ENCODE measurements around the gene KLHL29.

DNA sequence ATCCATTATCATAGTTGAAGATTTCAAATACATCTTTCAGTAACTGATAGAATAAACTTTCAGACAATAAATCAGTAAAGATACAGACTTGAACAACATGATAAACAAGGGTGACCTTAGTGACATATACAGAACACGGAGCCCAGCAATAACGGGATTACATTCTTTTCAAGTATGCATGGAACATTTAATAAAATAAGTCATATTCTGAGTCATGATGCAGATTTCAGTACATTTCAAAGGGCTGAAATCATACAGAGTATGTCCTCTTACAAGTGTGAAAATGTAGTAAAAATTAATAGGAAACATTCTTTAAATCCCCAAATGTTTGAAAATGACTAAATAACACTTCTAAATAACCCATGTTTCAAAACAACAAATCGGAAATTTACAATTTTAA lies 17.2 kb upstream of the KLHL29 start:
- TF ChIP-seq, protein P1, sequence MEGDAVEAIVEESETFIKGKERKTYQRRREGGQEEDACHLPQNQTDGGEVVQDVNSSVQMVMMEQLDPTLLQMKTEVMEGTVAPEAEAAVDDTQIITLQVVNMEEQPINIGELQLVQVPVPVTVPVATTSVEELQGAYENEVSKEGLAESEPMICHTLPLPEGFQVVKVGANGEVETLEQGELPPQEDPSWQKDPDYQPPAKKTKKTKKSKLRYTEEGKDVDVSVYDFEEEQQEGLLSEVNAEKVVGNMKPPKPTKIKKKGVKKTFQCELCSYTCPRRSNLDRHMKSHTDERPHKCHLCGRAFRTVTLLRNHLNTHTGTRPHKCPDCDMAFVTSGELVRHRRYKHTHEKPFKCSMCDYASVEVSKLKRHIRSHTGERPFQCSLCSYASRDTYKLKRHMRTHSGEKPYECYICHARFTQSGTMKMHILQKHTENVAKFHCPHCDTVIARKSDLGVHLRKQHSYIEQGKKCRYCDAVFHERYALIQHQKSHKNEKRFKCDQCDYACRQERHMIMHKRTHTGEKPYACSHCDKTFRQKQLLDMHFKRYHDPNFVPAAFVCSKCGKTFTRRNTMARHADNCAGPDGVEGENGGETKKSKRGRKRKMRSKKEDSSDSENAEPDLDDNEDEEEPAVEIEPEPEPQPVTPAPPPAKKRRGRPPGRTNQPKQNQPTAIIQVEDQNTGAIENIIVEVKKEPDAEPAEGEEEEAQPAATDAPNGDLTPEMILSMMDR (IDR thresholded peaks at IDR 0.05) = no peak
- no peak for TF ChIP-seq EP300 (IDR thresholded peaks at IDR 0.05)

Measured in ovary (tissue), 3 donors.